Stimulated activated CD4-positive, alpha-beta T cell treated with anti-CD3 and anti-CD28 coated beads, Interleukin-12 subunit alpha, Interleukin-12 subunit beta, amount 100 ng/mL, for 48 hours (primary cell): ENCODE measurements around the gene ITIH5.

Source experiments
- DNase-seq, 3 donors: peaks; one replicate each; pipeline ENCODE4 v3.0.0-alpha.2; 2020; ENCODE audit warnings: low read depth in 2 of 3, low spot score in 1 of 3

Gene ITIH5

GRCh38 chr10:7634142-7634894 is 32.4 kb downstream of the ITIH5 start:
- DNase-seq, result no peak

GRCh38 chr10:7626283-7626682 is 40.5 kb downstream of the ITIH5 start:
- DNase-seq, result no peak

- no peak for DNase-seq
Measured at GRCh38 chr10:7625836-7626235, 40.9 kb downstream of the ITIH5 start.

DNA sequence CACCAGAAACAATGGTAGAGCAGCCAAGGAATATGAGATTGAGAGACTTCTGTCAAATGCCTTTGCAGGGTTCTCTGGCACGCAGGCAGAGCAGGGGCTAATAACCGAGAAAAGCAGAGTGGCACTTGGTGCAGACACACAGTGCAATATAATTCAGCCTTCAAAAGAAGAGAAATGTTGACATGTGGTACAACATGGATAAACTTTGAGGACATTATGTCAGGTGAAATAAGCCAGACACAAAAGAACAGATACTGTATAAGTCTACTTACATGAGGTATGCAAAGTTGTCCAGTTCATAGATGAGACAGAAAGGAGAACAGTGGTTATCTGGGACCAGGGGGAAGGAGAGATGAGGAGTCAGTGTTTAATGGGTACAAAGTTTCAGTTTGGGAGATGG is 41.8 kb downstream of the ITIH5 start:
- no peak for DNase-seq

- no peak for DNase-seq
Measured at GRCh38 chr10:7622969-7623368, 43.8 kb downstream of the ITIH5 start.

DNA sequence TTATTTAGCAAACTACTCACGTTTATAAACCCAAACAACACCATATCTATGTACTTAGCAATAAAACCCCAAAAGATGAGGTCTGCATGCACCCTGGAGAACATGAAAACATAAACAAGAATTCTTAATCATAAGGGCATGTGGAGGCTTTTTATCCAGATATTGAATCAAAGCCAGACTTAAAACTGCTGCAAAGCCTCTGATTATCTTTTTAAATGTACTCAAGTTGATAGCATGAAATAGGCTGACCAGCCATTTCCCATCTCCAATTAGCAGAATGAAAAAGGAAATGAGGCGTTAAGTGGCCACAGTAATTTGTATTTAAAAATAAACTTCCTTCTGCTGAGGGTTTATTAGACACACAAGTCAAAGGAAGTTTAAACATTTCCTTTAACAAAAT is 48.3 kb downstream of the ITIH5 start:
- no peak for DNase-seq

DNA sequence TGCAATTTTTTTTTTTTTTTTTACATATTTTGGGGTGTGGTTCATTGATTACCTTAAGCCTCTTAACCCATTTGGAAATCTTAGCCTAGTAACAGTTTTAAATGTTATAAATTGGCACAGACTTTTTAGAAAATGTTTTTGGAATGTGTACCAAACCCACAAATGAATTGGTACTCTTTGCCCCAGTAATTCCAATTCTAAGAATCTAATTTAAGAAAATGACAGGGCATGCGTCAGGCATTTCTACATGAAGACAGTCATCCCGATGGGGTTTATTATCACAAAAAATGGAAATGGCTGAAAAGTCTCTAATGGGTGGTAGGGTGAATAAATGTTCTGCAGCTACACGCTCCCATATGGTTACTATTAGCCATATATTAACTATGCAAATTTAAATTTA is 54.9 kb downstream of the ITIH5 start:
- DNase-seq, result no peak

DNA sequence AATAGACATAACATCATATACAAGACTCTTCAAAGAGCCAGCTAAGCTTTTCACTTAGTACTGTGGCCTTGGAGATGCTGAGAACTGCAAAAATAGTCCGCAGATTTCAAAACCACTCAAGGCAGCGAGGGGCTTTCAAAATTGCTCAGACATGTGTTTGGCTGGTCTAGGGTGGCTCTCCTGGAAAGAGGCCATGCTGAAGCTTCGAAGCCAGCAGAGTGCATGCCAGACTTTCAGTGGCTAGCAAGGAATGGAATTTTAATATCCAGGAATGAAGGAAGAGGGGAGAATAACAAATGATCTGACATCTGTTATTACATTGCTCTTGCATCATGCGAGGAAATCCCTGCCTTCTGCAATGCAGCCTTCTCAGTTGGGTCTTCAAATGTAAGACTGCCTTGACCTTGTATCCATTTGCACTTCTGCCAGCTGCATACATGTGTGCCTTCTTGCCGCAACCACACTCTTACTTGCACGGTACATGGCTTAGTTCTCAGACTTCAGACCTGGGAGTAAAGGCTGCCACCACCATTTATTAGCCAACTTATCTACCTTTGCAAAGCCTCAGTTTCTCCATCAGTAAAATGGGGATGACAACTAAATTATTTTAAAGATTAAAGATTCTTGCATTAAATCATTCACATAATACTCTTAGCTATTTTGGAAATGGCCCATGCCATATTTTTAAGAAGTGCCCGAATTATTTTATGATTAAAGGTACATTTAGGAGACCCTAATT is 55.9 kb downstream of the ITIH5 start:
- DNase-seq, result no peak

- DNase-seq, result no peak
Measured at GRCh38 chr10:7610026-7610425, 56.7 kb downstream of the ITIH5 start.

- DNase-seq, result no peak
Measured at GRCh38 chr10:7609556-7609955, 57.2 kb downstream of the ITIH5 start.

GRCh38 chr10:7608001-7608400 is 58.8 kb downstream of the ITIH5 start:
- DNase-seq, result no peak

- no peak for DNase-seq
Measured at GRCh38 chr10:7606951-7607404, 59.8 kb downstream of the ITIH5 start.

DNA sequence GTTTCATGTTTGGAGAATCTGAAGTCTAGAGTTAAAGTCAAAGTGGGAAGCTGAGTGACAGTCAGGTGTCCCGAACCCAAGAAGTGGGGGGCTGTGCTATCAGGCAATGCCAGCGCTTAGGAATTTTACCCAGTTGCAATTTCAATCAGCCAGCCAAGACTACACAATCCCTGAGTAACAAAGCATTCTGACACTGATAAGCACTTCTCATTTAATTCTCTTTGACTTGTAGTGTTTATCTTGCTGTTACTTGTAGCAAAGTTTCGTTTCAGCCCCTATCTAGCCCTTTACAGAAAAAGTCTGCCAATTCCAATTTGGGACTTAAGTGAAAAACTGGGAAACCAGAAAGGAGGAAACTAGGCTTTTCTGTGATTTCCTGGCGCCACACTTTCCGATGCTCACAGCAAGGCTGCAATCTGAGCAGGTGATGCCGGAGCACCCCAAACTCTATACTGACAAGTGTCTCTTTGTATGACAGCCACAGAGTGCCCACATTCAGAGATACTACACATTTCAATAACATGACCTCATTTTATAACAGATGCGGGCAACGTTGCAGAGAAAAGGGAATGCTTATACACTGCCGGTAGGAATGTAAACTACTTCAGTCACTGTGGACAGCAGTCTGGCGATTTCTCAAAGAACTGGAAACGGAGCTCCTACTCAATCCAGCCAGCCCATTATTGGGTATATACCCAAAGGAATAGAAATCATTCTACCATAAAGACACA is 61.0 kb downstream of the ITIH5 start:
- no peak for DNase-seq

GRCh38 chr10:7601023-7601656 is 65.6 kb downstream of the ITIH5 start:
- DNase-seq, result no peak

- no peak for DNase-seq
Measured at GRCh38 chr10:7598771-7599170, 68.0 kb downstream of the ITIH5 start.

GRCh38 chr10:7596356-7596755 is 70.4 kb downstream of the ITIH5 start:
- no peak for DNase-seq

DNA sequence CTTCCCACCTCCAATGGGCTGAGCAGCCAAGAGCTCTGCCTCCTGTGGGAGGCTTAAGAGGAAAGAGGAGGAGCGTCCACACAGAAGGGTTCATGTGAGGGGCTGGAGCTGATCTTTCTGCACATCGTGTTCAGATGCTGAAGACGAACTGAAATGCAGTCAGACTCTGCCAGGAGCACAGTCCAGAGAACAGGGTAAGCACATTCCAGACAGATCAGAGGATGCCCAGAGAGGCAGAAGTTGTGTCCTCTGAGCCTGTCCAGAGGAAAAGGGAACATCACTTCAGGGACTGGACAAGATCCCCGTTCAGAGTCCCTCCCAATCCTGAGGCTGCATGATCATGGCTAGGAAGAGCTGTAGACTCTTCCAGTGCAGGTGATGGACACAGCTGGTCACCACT is 72.9 kb downstream of the ITIH5 start:
- no peak for DNase-seq

GRCh38 chr10:7593063-7593462 is 73.7 kb downstream of the ITIH5 start:
- no peak for DNase-seq

- DNase-seq, result no peak
Measured at GRCh38 chr10:7592627-7593026, 74.1 kb downstream of the ITIH5 start.

DNA sequence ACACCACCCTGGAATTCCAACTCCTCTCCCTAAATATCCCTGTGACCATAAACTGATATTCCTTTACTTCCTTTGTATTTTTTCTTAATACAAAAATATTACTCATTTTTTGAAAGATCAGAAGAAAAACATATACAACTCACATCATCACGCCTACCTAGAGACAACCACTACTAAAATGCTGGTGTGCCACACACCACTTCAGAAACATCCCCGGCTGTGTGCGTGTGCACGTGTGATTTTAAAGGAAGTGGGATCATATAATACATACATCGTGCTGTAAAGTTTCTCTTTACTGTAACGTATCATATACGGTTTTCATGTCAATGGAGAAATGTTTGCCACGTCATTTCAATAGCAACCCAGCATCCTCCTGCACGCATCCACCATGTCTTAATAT is 76.5 kb downstream of the ITIH5 start:
- DNase-seq, result no peak

DNA sequence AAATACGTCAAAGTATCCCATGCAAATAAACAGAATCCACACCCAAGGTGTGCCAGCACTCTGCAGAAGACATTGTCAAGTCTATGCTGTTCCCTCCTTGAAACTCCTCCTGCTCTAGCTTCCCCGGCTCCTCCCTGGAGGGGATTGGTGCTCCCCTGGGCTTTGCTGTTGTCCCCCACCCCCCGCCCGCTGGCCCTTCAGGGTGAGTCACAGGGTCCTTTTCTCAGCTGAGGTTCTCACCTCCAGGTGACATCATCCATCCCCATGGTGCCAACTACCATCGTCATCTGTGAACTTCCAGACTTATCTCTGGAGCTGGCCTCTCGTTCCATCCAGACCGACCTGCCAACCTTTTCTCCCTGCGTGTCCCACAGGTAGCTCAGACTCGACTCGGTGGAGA is 77.0 kb downstream of the ITIH5 start:
- no peak for DNase-seq

DNA sequence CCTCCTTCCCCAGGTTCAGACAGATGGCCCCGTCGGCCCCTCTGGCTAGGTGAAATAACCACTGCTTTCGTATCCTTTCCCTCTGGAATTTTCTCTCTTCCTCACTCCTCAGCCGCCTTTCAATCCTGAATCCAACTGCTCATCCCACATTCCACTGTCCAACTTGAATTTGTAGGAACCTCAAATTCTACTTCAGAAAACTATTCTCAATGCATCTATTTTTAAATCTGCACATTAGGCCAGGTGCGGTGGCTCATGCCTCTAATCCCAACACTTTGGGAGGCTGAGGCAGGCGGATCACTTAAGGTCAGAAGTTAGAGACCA is 78.9 kb downstream of the ITIH5 start:
- no peak for DNase-seq
